Dedifferentiated amniotic fluid mesenchymal stem cell (primary cell): Measurements from ENCODE around the gene TM4SF20.
"Not testable (repeated sequence)": the region's sequence is repeated elsewhere in the genome, so short reads cannot be mapped to it uniquely, and the experiment has no call there.

Experiments used
- DNase-seq: peaks from one replicate; pipeline ENCODE4 v3.0.0-alpha.2; 2016; ENCODE audit errors: extremely low spot score

TM4SF20 gene

GRCh38 chr2:227367427-227367795 is 11.7 kb downstream of the TM4SF20 start:
- DNase-seq, result no peak

GRCh38 chr2:227366769-227367426 is 12.2 kb downstream of the TM4SF20 start:
- DNase-seq, result peak; percentile 71

- DNase-seq, result no peak
These were observed 13.3 kb downstream of the TM4SF20 start for GRCh38 chr2:227365833-227366232.

GRCh38 chr2:227364585-227365263 is 14.4 kb downstream of the TM4SF20 start:
- DNase-seq, result not testable (repeated sequence)

- no peak for DNase-seq
These were observed 15.3 kb downstream of the TM4SF20 start for GRCh38 chr2:227363756-227364155.

GRCh38 chr2:227360351-227360750 is 18.8 kb downstream of the TM4SF20 start:
- no peak for DNase-seq

GRCh38 chr2:227351639-227352038 is 27.5 kb downstream of the TM4SF20 start:
- no peak for DNase-seq

- DNase-seq, result no peak
These were observed 29.0 kb downstream of the TM4SF20 start for GRCh38 chr2:227349989-227350612.

- DNase-seq, result no peak
These were observed 30.8 kb downstream of the TM4SF20 start for GRCh38 chr2:227348324-227348723.

GRCh38 chr2:227347117-227347516 is 32.0 kb downstream of the TM4SF20 start:
- DNase-seq, result no peak

- no peak for DNase-seq
These were observed 34.9 kb downstream of the TM4SF20 start for GRCh38 chr2:227344231-227344630.

GRCh38 chr2:227341553-227341952 is 37.6 kb downstream of the TM4SF20 start:
- DNase-seq, result no peak

- DNase-seq, result no peak
These were observed 39.0 kb downstream of the TM4SF20 start for GRCh38 chr2:227340106-227340505.

GRCh38 chr2:227339098-227339599 is 40.0 kb downstream of the TM4SF20 start:
- DNase-seq, result no peak

GRCh38 chr2:227337442-227337841 is 41.7 kb downstream of the TM4SF20 start:
- DNase-seq, result no peak

- no peak for DNase-seq
These were observed 43.4 kb downstream of the TM4SF20 start for GRCh38 chr2:227335713-227336112.

GRCh38 chr2:227326783-227327182 is 52.3 kb downstream of the TM4SF20 start:
- no peak for DNase-seq

GRCh38 chr2:227325839-227326195 is 53.3 kb downstream of the TM4SF20 start:
- DNase-seq, result no peak

- peak; percentile 90 for DNase-seq
These were observed 53.9 kb downstream of the TM4SF20 start, which contains the start of gene MFF for GRCh38 chr2:227324995-227325838. Gene MFF, plus strand, starts transcription at chr2:227325251. Its CDS starts 5,415 bp downstream, at chr2:227330666.

GRCh38 chr2:227324642-227324994 is 54.5 kb downstream of the TM4SF20 start:
- no peak for DNase-seq

- no peak for DNase-seq
These were observed 55.3 kb downstream of the TM4SF20 start for GRCh38 chr2:227323818-227324217.
